ENCODE data around the gene C20orf202.

DNA sequence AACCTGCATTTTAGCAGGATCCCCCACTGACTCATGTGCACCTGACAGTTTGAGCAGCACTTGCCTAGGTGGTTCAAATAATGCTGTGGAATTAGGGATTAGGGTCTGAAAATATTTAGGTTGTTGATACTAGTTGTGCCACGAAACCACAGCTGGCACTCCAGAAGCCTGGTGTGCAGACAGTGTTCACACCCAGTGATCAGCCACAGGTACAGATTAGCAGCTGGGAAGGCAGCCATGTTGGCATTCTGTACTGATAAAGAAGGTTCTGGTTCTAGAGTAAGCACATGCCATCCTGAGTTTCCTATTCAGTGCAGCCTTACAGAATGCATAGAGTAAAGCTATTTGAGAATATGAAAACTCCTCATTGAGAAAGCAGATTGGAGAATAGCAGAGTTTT lies 48.6 kb upstream of the C20orf202 start:
- TF ChIP-seq POLR2AphosphoS5 (IDR thresholded peaks at IDR 0.05; ENCODE audit: low read depth, low read length) (no peak), TAF1 (IDR thresholded peaks at IDR 0.05; ENCODE audit: low read depth, low read length) (no peak), POLR2A (IDR thresholded peaks at IDR 0.05; ENCODE audit: low read depth, low read length) (no peak), POU2F2 (IDR thresholded peaks at IDR 0.05; ENCODE audit: low read depth, low read length) (no peak), SPI1 (IDR thresholded peaks at IDR 0.05; ENCODE audit: low read depth, low read length) (no peak)
